Skin epidermis (tissue), 12 donors: Measurements from ENCODE around the gene ST8SIA1.
"Not testable (repeated sequence)": the region's sequence is repeated elsewhere in the genome, so short reads cannot be mapped to it uniquely, and the experiment has no call there.

Experiments used
- H3K27ac ChIP-seq, 21 experiments: fragments of 200-600 bp; sonication (generic) in 11 of 21; one replicate each; pipeline ENCODE4 v1.5.0; 2020; ENCODE audit warnings: mild to moderate bottlenecking in 3 of 21, inconsistent platforms in 2 of 21, moderate library complexity in 2 of 21
- H3K4me3 ChIP-seq, 7 experiments: fragments of 200-600 bp; sonication (generic) in 2 of 7; one replicate each; pipeline ENCODE4 v1.5.0; 2020; ENCODE audit warnings: inconsistent platforms in 2 of 7, mild to moderate bottlenecking in 2 of 7, moderate library complexity in 1 of 7

Gene ST8SIA1

DNA sequence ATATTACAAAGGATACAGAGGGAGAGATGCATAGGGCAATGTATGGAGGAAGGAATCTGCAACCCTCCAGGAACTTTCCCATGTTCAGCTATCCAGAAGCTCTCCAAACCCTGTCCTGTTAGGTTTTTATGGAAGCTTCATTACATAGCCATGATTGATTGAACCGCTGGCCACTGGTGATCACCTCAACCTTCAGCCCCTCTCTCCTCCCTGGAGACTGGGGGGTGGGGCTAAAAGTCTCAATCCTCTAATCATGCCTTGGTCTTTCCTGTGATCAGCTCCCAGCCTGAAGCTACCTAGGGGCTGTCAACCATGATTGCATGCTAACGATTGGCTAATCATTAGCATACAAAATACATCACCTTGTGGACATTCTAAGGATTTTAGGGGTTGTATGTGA is 123.4 kb downstream of the ST8SIA1 start:
- no peak overlapping the region for H3K27ac ChIP-seq
- H3K4me3 ChIP-seq = no peak overlapping the region

GRCh38 chr12:22209422-22209821 is 125.1 kb downstream of the ST8SIA1 start:
- H3K27ac ChIP-seq = no peak overlapping the region
- H3K4me3 ChIP-seq = no peak overlapping the region

- Histone ChIP-seq H3K27ac (no peak overlapping the region), H3K4me3 (no peak overlapping the region)
These were observed 128.3 kb downstream of the ST8SIA1 start for GRCh38 chr12:22206111-22206728.

GRCh38 chr12:22204391-22204790 is 130.1 kb downstream of the ST8SIA1 start:
- no peak overlapping the region for H3K27ac ChIP-seq
- no peak overlapping the region for H3K4me3 ChIP-seq

- H3K4me3 ChIP-seq = no peak overlapping the region
- no peak overlapping the region for H3K27ac ChIP-seq
These were observed 131.7 kb downstream of the ST8SIA1 start for GRCh38 chr12:22202847-22203246.

GRCh38 chr12:22201101-22201500 is 133.4 kb downstream of the ST8SIA1 start:
- Histone ChIP-seq H3K4me3 (no peak overlapping the region), H3K27ac (no peak overlapping the region)

DNA sequence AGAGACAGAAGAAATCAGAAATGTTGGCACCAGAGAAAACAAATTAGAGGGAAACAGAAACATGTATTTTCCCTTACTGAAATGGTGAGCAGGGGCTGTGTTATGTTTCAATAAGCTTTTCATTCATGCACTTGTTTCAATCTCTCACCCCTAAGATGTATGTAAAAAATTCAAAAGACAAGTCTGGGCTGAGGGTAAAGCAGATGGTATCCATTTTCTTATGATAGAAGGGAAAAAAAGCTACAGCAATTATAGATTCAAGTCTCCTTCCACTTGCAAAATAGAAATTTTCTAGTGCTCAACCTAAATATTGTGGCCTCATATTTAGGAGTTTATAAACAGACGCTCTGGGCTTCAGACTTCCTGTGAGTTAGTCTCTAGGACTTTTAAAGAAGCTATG is 138.3 kb downstream of the ST8SIA1 start:
- Histone ChIP-seq H3K4me3 (no peak overlapping the region), H3K27ac (no peak overlapping the region)

DNA sequence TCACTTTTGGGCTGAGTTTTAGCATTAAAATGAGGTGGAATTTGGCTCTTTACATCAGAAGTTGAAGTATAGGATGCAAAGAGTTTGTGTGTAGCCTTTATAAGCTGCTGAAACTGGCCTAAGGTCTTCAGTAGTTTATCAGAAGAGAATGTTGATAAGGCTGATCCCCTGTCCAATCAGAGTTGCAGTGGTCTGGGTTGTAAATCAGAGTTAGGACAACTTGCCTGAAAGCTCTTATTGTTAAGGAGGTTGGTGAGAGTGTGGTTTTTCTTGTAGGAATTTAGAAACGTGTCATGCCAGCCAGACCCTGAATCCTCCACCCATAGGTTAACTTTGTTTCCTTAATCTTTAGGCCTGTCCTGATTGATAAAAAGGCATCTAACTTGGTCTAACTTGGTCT is 143.5 kb downstream of the ST8SIA1 start:
- Histone ChIP-seq H3K27ac (no peak overlapping the region), H3K4me3 (no peak overlapping the region)

- Histone ChIP-seq H3K27ac (no peak overlapping the region), H3K4me3 (no peak overlapping the region)
These were observed 146.1 kb downstream of the ST8SIA1 start for GRCh38 chr12:22188431-22188830.

GRCh38 chr12:22180705-22181104 is 153.8 kb downstream of the ST8SIA1 start:
- no peak overlapping the region for H3K4me3 ChIP-seq

GRCh38 chr12:22173177-22173576 is 161.3 kb downstream of the ST8SIA1 start:
- Histone ChIP-seq H3K27ac (no peak overlapping the region), H3K4me3 (no peak overlapping the region)

More at GRCh38 chr12:22180705-22181104, 153.8 kb downstream of the ST8SIA1 start:
- H3K27ac ChIP-seq = no peak overlapping the region

GRCh38 chr12:22172501-22172900 is 162.0 kb downstream of the ST8SIA1 start:
- Histone ChIP-seq H3K27ac (no peak overlapping the region), H3K4me3 (no peak overlapping the region)

GRCh38 chr12:22169376-22169775 is 165.1 kb downstream of the ST8SIA1 start:
- Histone ChIP-seq H3K4me3 (no peak overlapping the region), H3K27ac (no peak overlapping the region)

DNA sequence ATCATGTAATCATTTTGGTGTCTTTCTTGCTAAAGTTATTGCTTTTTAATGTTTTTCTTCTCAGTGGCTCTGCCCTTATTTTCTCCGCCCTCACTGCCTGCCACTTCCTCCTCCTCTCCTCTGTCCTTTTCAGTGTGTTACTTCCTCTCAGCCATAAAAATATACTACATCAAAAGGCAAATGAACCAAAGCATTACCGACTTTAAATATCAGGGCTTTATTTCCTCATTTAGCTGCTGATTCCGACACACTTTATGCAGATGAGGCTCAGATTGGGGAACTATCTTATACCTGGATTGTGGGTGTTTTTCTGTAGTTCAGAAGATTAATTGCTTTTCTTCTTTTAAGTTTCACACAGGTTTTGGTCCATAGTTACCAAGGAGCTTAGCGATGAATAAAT is 170.4 kb downstream of the ST8SIA1 start:
- H3K27ac ChIP-seq = peak overlapping the region in 7 of 21 experiments; percentile 7 to 80 (median 44)
- H3K4me3 ChIP-seq = no peak overlapping the region

DNA sequence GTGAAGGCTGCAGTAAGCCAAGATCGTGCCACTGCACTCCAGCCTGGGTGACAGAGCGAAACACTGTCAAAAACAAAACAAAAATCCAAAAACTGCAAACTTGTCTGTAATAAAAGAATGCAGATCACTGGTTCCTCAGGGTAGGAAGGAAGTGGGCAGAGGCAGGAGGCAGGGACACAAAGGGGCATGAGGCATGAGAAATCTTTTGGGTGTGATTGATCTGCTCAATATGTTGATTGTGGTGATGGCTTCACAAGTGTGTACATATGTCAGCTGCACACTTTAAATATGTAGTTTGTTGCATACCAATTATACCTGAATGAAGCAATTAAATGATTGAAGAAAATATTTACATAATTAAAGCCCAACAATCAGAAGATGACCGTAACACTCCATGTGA is 170.9 kb downstream of the ST8SIA1 start:
- peak overlapping the region in 6 of 21 experiments; percentile 22 to 80 (median 46) for H3K27ac ChIP-seq
- no peak overlapping the region for H3K4me3 ChIP-seq

- Histone ChIP-seq H3K27ac (peak overlapping the region in 3 of 21 experiments; percentile 18 to 62 (median 34)), H3K4me3 (no peak overlapping the region)
These were observed 174.0 kb downstream of the ST8SIA1 start for GRCh38 chr12:22160396-22161003.

GRCh38 chr12:22149286-22149685 is 185.2 kb downstream of the ST8SIA1 start:
- not testable (repeated sequence) for H3K4me3 ChIP-seq, H3K27ac ChIP-seq

DNA sequence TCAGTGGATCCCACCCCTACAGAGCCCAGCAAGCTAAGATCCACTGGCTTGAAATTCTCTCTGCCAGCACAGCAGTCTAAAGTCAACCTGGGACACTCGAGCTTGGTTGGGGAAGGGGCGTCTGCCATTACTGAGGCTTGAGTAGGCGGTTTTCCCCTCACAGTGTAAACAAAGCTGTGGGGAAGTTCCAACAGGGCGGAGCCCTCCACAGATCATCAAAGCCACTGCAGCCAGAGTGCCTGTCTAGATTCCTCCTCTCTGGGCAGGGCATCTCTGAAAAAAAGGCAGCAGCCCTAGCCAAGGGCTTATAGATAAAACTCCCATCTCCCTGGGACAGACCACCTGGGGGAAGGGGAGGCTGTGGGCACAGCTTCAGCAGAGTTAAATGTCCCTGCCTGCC is 187.8 kb downstream of the ST8SIA1 start:
- not testable (repeated sequence) for H3K4me3 ChIP-seq, H3K27ac ChIP-seq
